Neutrophil (primary cell): ENCODE results near the gene FRRS1L.

Experiments
- H3K27ac ChIP-seq: fragments of 200-600 bp; sonication (generic); 2 replicates; pipeline ENCODE4 v1.5.1; 2016; ENCODE audit warnings: mild to moderate bottlenecking, moderate library complexity
- H3K27me3 ChIP-seq: fragments of 200-600 bp; sonication (generic); 2 replicates; pipeline ENCODE4 v1.6.0; 2016; ENCODE audit warnings: mild to moderate bottlenecking
- H3K36me3 ChIP-seq: fragments of 200-600 bp; sonication (generic); 2 replicates; pipeline ENCODE4 v1.5.1; 2017
- H3K4me1 ChIP-seq, 2 experiments: fragments of 200-600 bp in 1 of 2; sonication (generic) in 1 of 2; 1 replicate in 1 of 2; 2 replicates in 1 of 2; pipeline versions ENCODE4 v1.5.1 to v1.6.1; 2013 to 2016; ENCODE audit warnings: low read depth in 1 of 2, low read length in 1 of 2, mild to moderate bottlenecking in 1 of 2, moderate library complexity in 1 of 2; ENCODE audit not compliant: control insufficient read depth in 1 of 2, insufficient read depth in 1 of 2
- H3K4me3 ChIP-seq, 2 experiments: fragments of 200-600 bp in 1 of 2; sonication (generic) in 1 of 2; 1 replicate in 1 of 2; 2 replicates in 1 of 2; pipeline ENCODE4 v1.5.1; 2013 to 2016; ENCODE audit warnings: low read depth in 1 of 2, low read length in 1 of 2, mild to moderate bottlenecking in 1 of 2, moderate library complexity in 1 of 2
- H3K9me3 ChIP-seq: fragments of 200-600 bp; sonication (generic); 2 replicates; pipeline ENCODE4 v1.5.1; 2016
- CTCF ChIP-seq: fragments of 200-600 bp; sonication (generic); IDR thresholded peaks from 2 replicates; pipeline ENCODE4 v1.5.1; 2016; ENCODE audit warnings: antibody characterized with exemption

Gene FRRS1L

GRCh38 chr9:109192732-109193361 is 25.8 kb upstream of the FRRS1L start:
- no peak overlapping the region for H3K27ac ChIP-seq
- no peak for TF ChIP-seq CTCF

GRCh38 chr9:109191746-109192145 is 24.7 kb upstream of the FRRS1L start:
- no peak for TF ChIP-seq CTCF
- no peak overlapping the region for H3K27ac ChIP-seq
- no peak overlapping the region for H3K4me3 ChIP-seq
- no peaks in the 10 kb centered on the region for H3K4me1 ChIP-seq
- H3K36me3 ChIP-seq, result no peaks in the 10 kb centered on the region
- H3K27me3 ChIP-seq, result no peaks in the 10 kb centered on the region
- no peaks in the 10 kb centered on the region for H3K9me3 ChIP-seq

More at GRCh38 chr9:109192732-109193361, 25.8 kb upstream of the FRRS1L start:
- Histone ChIP-seq H3K27me3 (no peaks in the 10 kb centered on the region), H3K9me3 (no peaks in the 10 kb centered on the region), H3K4me3 (no peak overlapping the region), H3K36me3 (no peaks in the 10 kb centered on the region), H3K4me1 (no peaks in the 10 kb centered on the region)

- no peak for TF ChIP-seq CTCF
- H3K9me3 ChIP-seq, result no peaks in the 10 kb centered on the region
- no peaks in the 10 kb centered on the region for H3K36me3 ChIP-seq
- H3K4me3 ChIP-seq, result no peak overlapping the region
- H3K27ac ChIP-seq, result no peak overlapping the region
- H3K27me3 ChIP-seq, result peaks cover 4% of the 10 kb centered on the region
- no peaks in the 10 kb centered on the region for H3K4me1 ChIP-seq
Measured at GRCh38 chr9:109190151-109190550, 23.1 kb upstream of the FRRS1L start.

- no peaks in the 10 kb centered on the region for H3K36me3 ChIP-seq
- H3K27ac ChIP-seq, result no peak overlapping the region
- no peak for TF ChIP-seq CTCF
- no peak overlapping the region for H3K4me3 ChIP-seq
- no peaks in the 10 kb centered on the region for H3K9me3 ChIP-seq
- H3K27me3 ChIP-seq, result peaks cover 4% of the 10 kb centered on the region
- H3K4me1 ChIP-seq, result no peaks in the 10 kb centered on the region
Measured at GRCh38 chr9:109186857-109187520, 19.9 kb upstream of the FRRS1L start.

- Histone ChIP-seq H3K4me3 (no peak overlapping the region), H3K27ac (no peak overlapping the region), H3K27me3 (peaks cover 23% of the 10 kb centered on the region), H3K36me3 (no peaks in the 10 kb centered on the region), H3K4me1 (no peaks in the 10 kb centered on the region), H3K9me3 (no peaks in the 10 kb centered on the region)
- TF ChIP-seq CTCF, result no peak
Measured at GRCh38 chr9:109182940-109183798, 16.1 kb upstream of the FRRS1L start.
